HG03103 (cell line): ENCODE measurements around the gene BPGM.

Experiments
- ATAC-seq: cut with Tn5 transposase; IDR thresholded peaks from one replicate; pipeline ENCODE4 v1.9.1; 2021; ENCODE audit warnings: low read depth; ENCODE audit not compliant: unreplicated experiment

BPGM gene

GRCh38 chr7:134714470-134715205, 68.0 kb downstream of the BPGM start:
- ATAC-seq: no peak

- ATAC-seq: no peak
Measured at GRCh38 chr7:134718211-134718875, 71.7 kb downstream of the BPGM start.

- no peak for ATAC-seq
Measured at GRCh38 chr7:134720091-134720935, 73.7 kb downstream of the BPGM start.

- no peak for ATAC-seq
Measured at GRCh38 chr7:134721171-134721570, 74.5 kb downstream of the BPGM start.

GRCh38 chr7:134722786-134723322, 76.2 kb downstream of the BPGM start:
- no peak for ATAC-seq

GRCh38 chr7:134723892-134724291, 77.2 kb downstream of the BPGM start:
- no peak for ATAC-seq

GRCh38 chr7:134724606-134725005, 78.0 kb downstream of the BPGM start:
- ATAC-seq: no peak

- no peak for ATAC-seq
Measured at GRCh38 chr7:134726581-134726980, 79.9 kb downstream of the BPGM start.

- no peak for ATAC-seq
Measured at GRCh38 chr7:134727711-134728110, 81.1 kb downstream of the BPGM start.
